LNCaP clone FGC (cell line): ENCODE data around the gene MRPS6.

Experiments
- DNase-seq: peaks from one replicate; pipeline ENCODE4 v3.0.0-alpha.2; 2011; ENCODE audit warnings: low read depth
- H3K4me3 ChIP-seq: 2 replicates; pipeline ENCODE4 v1.5.1; 2011; ENCODE audit warnings: mild to moderate bottlenecking, low read depth, low read length, control low read depth
- TF ChIP-seq, protein P1 (sequence below): IDR thresholded peaks from 2 replicates; pipeline ENCODE4 v1.5.1; 2012; ENCODE audit warnings: mild to moderate bottlenecking; ENCODE audit not compliant: control insufficient read depth, insufficient read depth; ENCODE audit errors: extremely low read depth

MRPS6 gene

DNA sequence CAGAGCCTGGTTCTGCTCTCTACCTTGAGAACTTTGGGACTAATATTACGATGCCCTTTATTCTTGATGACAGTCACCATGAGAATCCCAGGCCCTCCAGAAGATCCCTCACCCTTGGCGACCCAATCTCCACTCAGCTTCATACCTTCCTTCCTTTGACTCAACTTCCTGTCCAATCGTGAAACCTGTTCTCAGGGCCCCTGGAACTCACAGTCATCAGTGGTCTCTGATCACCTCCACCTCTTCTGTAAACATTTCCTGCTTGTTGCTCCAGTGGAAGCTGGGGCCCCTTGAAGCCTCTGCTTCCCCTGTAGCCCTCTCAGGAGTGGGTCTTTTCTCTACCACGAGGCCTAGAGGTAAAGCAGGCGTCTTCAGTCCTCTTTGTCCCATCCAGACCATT lies 79.1 kb downstream of the MRPS6 start:
- H3K4me3 ChIP-seq, result no peak overlapping the region
- no peak for DNase-seq
- TF ChIP-seq, protein P1, sequence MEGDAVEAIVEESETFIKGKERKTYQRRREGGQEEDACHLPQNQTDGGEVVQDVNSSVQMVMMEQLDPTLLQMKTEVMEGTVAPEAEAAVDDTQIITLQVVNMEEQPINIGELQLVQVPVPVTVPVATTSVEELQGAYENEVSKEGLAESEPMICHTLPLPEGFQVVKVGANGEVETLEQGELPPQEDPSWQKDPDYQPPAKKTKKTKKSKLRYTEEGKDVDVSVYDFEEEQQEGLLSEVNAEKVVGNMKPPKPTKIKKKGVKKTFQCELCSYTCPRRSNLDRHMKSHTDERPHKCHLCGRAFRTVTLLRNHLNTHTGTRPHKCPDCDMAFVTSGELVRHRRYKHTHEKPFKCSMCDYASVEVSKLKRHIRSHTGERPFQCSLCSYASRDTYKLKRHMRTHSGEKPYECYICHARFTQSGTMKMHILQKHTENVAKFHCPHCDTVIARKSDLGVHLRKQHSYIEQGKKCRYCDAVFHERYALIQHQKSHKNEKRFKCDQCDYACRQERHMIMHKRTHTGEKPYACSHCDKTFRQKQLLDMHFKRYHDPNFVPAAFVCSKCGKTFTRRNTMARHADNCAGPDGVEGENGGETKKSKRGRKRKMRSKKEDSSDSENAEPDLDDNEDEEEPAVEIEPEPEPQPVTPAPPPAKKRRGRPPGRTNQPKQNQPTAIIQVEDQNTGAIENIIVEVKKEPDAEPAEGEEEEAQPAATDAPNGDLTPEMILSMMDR, result no peak

DNA sequence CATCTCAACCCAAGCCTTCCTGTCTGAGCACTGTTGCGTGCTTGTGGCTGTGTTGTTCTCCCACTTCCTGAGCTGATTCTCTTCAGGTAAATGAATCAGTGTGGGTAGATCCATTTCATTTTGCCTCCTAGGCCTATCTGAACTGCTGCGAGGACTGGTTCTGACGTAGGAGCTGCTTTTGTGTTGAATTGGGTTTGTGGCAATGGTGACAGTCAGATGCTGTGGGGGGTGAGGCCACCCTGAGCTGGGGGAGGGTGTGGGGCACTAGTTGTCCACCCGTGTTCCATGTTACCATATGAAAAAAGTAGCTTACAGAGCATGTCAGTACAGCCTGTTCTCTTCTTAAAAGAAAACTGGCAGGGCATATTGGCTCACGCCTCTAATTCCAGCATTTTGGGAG lies 81.5 kb downstream of the MRPS6 start:
- TF ChIP-seq, protein P1, result no peak
- DNase-seq, result no peak
- H3K4me3 ChIP-seq, result no peak overlapping the region

DNA sequence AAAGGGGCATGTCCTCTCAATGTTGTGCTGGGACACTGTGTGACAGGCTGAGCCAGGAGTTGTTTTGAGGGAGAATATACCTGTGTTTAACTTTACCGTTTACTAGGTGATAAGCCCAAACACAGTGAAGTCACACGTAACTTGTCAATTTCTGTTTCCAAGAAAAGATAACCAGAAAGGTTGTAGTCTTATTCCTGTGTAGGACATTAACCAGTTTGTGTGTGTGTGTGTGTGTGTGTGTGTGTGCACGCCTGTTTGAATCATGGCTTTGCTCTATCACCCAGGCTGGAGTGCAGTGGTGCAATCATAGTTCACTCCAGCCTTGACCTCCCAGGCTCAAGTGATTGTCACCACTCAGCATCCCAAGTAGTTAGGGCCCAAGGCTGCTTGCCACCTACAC lies 83.6 kb downstream of the MRPS6 start:
- no peak overlapping the region for H3K4me3 ChIP-seq
- no peak for DNase-seq
- TF ChIP-seq, protein P1, result no peak

DNA sequence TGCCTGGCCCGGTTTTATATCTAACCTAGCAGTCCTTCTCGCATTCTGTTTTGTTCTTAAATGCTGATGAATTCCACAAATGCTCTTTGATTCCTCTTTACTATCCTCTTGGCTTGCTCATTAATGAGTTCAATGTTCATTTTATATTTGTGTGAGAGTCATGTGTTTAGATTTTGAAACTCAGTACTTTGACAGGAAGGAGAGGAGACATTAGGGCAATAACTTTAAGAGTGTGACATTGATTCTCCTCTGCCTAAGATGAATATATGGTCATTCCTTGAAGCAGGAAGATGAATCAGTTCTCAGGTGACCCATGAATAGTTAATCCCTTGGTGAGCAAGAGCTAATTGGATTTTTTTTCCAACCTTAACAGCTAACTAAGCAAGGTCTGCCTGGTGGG lies 84.1 kb downstream of the MRPS6 start:
- TF ChIP-seq, protein P1, result no peak
- H3K4me3 ChIP-seq, result no peak overlapping the region
- no peak for DNase-seq

DNA sequence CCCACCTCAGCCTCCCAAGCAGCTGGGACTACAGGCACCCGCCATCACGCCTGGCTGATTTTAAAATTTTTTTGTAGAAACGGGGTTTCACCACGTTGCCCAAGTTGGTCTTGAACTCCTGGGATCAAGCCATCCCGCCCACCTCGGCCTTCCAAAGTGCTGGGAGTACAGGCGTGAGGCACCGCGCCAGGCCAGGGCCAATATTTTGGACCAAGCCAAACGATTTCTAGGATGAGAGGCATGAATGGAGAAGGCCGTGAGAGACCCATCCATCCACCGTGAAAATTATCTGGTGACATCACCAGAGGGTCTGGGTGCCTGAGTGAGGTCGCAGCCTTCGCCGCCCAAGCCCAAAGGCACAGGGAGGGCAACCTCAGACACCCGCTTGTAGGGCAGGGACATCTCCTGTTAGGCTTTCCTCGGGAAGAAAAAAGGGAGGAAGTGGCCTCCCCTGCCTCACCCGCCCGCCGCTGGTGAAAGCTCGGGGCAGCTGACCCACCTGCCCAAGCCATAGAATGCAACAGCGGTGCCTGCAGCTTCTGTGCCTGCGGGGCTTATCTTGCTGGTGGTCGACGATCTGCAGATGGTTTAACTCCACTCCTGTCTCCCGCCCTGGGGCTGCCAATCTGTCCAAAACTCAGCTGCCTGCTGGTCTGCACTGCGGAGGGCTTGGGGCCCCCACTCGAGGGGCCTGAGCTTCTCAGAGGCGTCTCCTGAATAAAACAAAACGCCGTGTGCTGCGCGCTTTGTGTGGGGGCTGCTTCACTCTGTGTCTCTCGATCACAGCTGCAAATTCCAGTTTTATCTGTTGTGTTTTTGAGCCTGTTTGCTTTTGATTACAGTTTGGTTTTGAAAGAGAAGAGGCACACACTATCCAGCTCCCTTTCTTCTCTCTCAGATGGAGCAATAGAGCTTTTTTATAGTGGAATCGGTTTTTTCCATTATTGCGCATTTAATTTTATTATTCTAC lies 85.8 kb downstream of the MRPS6 start:
- DNase-seq, result no peak
- TF ChIP-seq, protein P1, result no peak
- H3K4me3 ChIP-seq, result no peak overlapping the region

DNA sequence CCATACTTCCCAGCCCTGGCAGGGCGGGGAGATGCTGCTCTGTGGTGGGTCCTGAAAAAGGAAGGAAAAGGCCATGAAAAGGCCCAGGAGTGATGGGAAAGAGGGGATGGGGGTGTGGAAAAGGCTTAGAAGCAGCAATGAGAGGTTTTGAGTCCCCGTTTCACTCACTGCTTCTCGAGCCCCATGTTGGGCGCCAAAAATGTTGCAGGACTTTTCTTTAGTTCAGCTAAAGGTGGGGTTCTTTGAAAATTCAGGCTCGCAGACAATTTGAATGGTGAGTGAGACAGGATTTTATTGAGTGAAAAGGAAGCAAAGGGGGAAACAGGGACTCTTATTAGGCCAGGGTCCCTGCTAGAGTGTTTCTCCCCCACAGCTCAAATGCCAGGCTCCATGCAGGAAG lies 93.1 kb downstream of the MRPS6 start:
- TF ChIP-seq, protein P1, result no peak
- no peak overlapping the region for H3K4me3 ChIP-seq
- DNase-seq, result no peak
